Neuronal stem cell (in vitro differentiated cells): ENCODE measurements around the gene SLC22A4.

Source experiments
- DNase-seq: peaks from one replicate; pipeline ENCODE4 v3.0.0-alpha.2; 2013; ENCODE audit warnings: low spot score
- H2AFZ ChIP-seq: one replicate; pipeline ENCODE4 v1.6.1; 2013; ENCODE audit warnings: mild to moderate bottlenecking, low read length, inconsistent platforms
- H2AK5ac ChIP-seq: 2 replicates; pipeline ENCODE4 v1.6.1; 2013; ENCODE audit warnings: low read depth, mild to moderate bottlenecking, inconsistent platforms, low read length, moderate library complexity, mixed read lengths
- H2BK120ac ChIP-seq: 2 replicates; pipeline ENCODE4 v1.6.1; 2013; ENCODE audit warnings: low read depth, mild to moderate bottlenecking, inconsistent platforms, low read length, moderate library complexity, mixed read lengths
- H2BK12ac ChIP-seq: one replicate; pipeline ENCODE4 v1.6.1; 2013; ENCODE audit warnings: low read length, inconsistent platforms
- H2BK15ac ChIP-seq: 2 replicates; pipeline ENCODE4 v1.6.1; 2013; ENCODE audit warnings: mild to moderate bottlenecking, low read length, inconsistent platforms, mixed read lengths
- H2BK5ac ChIP-seq: one replicate; pipeline ENCODE4 v1.6.1; 2013; ENCODE audit warnings: inconsistent platforms, mild to moderate bottlenecking, low read length, moderate library complexity
- H3K14ac ChIP-seq: one replicate; pipeline ENCODE4 v1.6.1; 2013; ENCODE audit warnings: low read length, inconsistent platforms
- H3K18ac ChIP-seq: 2 replicates; pipeline ENCODE4 v1.6.1; 2013; ENCODE audit warnings: low read length, inconsistent platforms
- H3K23ac ChIP-seq: 2 replicates; pipeline ENCODE4 v1.6.1; 2013; ENCODE audit warnings: low read depth, mild to moderate bottlenecking, mixed read lengths, low read length, inconsistent platforms; ENCODE audit not compliant: poor library complexity
- H3K27ac ChIP-seq: replicated peaks from 3 replicates; pipeline ENCODE4 v1.5.1; 2013; ENCODE audit warnings: low read length, inconsistent platforms
- H3K27me3 ChIP-seq, 3 experiments: 2 replicates each; pipeline ENCODE4 v1.6.1; 2013; ENCODE audit warnings: low read length in 3 of 3, mild to moderate bottlenecking in 2 of 3, inconsistent platforms in 1 of 3, low read depth in 1 of 3, mixed read lengths in 1 of 3, moderate library complexity in 1 of 3; ENCODE audit not compliant: control insufficient read depth in 3 of 3, insufficient read depth in 3 of 3
- H3K36me3 ChIP-seq, 2 donors: replicated peaks in 1 of 2; 2 replicates each; pipeline ENCODE4 v1.6.1; 2013; ENCODE audit warnings: low read length in 2 of 2; ENCODE audit not compliant: control insufficient read depth in 2 of 2, insufficient read depth in 2 of 2
- H3K4ac ChIP-seq: 2 replicates; pipeline ENCODE4 v1.6.1; 2013; ENCODE audit warnings: inconsistent platforms, mild to moderate bottlenecking, low read length, moderate library complexity
- H3K4me1 ChIP-seq, 2 donors: 1 replicate in 1 of 2; 2 replicates in 1 of 2; pipeline ENCODE4 v1.6.1; 2013; ENCODE audit warnings: low read length in 2 of 2, low read depth in 1 of 2; ENCODE audit not compliant: control insufficient read depth in 2 of 2, insufficient read depth in 1 of 2
- H3K4me2 ChIP-seq: one replicate; pipeline ENCODE4 v1.6.1; 2013; ENCODE audit warnings: mild to moderate bottlenecking, low read length, inconsistent platforms; ENCODE audit not compliant: insufficient read depth, poor library complexity, severe bottlenecking
- H3K4me3 ChIP-seq, 2 donors: 2 replicates each; pipeline ENCODE4 v1.5.1; 2013; ENCODE audit warnings: low read length in 2 of 2, mild to moderate bottlenecking in 2 of 2, inconsistent platforms in 1 of 2, moderate library complexity in 1 of 2
- H3K79me1 ChIP-seq: one replicate; pipeline ENCODE4 v1.6.1; 2013; ENCODE audit warnings: low read depth, mild to moderate bottlenecking, inconsistent platforms, low read length, moderate library complexity
- H3K9ac ChIP-seq: one replicate; pipeline ENCODE4 v1.6.1; 2013; ENCODE audit warnings: mild to moderate bottlenecking, low read depth, low read length, inconsistent platforms; ENCODE audit not compliant: poor library complexity
- H3K9me3 ChIP-seq, 2 donors: replicated peaks in 1 of 2; 2 replicates each; pipeline versions ENCODE3 to v1.6.1; 2013; ENCODE audit warnings: low read length in 2 of 2, mild to moderate bottlenecking in 2 of 2, inconsistent platforms in 1 of 2, low read depth in 1 of 2, mixed read lengths in 1 of 2, moderate library complexity in 1 of 2; ENCODE audit not compliant: control insufficient read depth in 2 of 2, insufficient read depth in 1 of 2
- H4K8ac ChIP-seq: one replicate; pipeline ENCODE4 v1.6.1; 2013; ENCODE audit warnings: low read depth, mild to moderate bottlenecking, inconsistent platforms, low read length, moderate library complexity
- H4K91ac ChIP-seq: one replicate; pipeline ENCODE4 v1.6.1; 2013; ENCODE audit warnings: low read length, low read depth, mild to moderate bottlenecking, inconsistent platforms; ENCODE audit not compliant: poor library complexity
- WGBS, 2 donors: extraction: QIAGEN DNeasy Blood & Tissue Kit; methylation state at CpG; one replicate each; pipeline ENCODE4 v1.1.7; 2013; ENCODE audit warnings: missing lambda C conversion rate in 2 of 2, mixed read lengths in 1 of 2; ENCODE audit not compliant: insufficient read length in 2 of 2, insufficient replicate concordance in 1 of 2; ENCODE audit errors: extremely low coverage in 2 of 2; 5-methylcytosine and 5-hydroxymethylcytosine counted together

SLC22A4 gene

GRCh38 chr5:132274050-132274792 is 20.0 kb upstream of the SLC22A4 start:
- H3K9ac ChIP-seq, result no peak overlapping the region
- H4K8ac ChIP-seq, result no peak overlapping the region
- peak overlapping the region; percentile 25 for H2BK5ac ChIP-seq
- H3K4me1 ChIP-seq, result peaks cover 6 to 12% of the 10 kb centered on the region in 2 donors
- H3K23ac ChIP-seq, result peak overlapping the region; percentile 67
- H4K91ac ChIP-seq, result no peak overlapping the region
- no peak overlapping the region for H2BK12ac ChIP-seq
- no peak overlapping the region for H2AFZ ChIP-seq
- H3K18ac ChIP-seq, result no peak overlapping the region
- H3K4ac ChIP-seq, result no peak overlapping the region
- no peak overlapping the region for H3K4me2 ChIP-seq
- H3K14ac ChIP-seq, result no peak overlapping the region
- H2BK120ac ChIP-seq, result no peak overlapping the region
- no peaks in the 10 kb centered on the region for H3K79me1 ChIP-seq
- no peaks in the 10 kb centered on the region for H3K27me3 ChIP-seq
- no peak overlapping the region for H2BK15ac ChIP-seq
- no peak for DNase-seq
- H3K9me3 ChIP-seq, result no peaks in the 10 kb centered on the region
- no peak overlapping the region for H3K4me3 ChIP-seq
- H3K36me3 ChIP-seq, result peaks cover 0 to 6% of the 10 kb centered on the region in 2 donors
- no peak overlapping the region for H2AK5ac ChIP-seq
- no CpG with 5 or more reads among the region's 14 CpGs for WGBS, 2 donors
- no peak overlapping the region for H3K27ac ChIP-seq

- Histone ChIP-seq H2BK15ac (no peak overlapping the region), H2BK120ac (no peak overlapping the region), H4K91ac (no peak overlapping the region), H3K36me3 (peaks cover 0 to 2% of the 10 kb centered on the region in 2 donors), H3K14ac (no peak overlapping the region), H3K4me1 (peaks cover 6 to 8% of the 10 kb centered on the region in 2 donors), H3K27ac (no peak overlapping the region), H3K4me2 (no peak overlapping the region), H3K4me3 (no peak overlapping the region), H2AK5ac (no peak overlapping the region), H3K4ac (no peak overlapping the region), H4K8ac (no peak overlapping the region), H3K79me1 (no peaks in the 10 kb centered on the region), H3K27me3 (no peaks in the 10 kb centered on the region), H3K23ac (no peak overlapping the region), H2BK5ac (no peak overlapping the region), H2AFZ (no peak overlapping the region), H3K9ac (no peak overlapping the region), H3K18ac (no peak overlapping the region), H3K9me3 (no peaks in the 10 kb centered on the region), H2BK12ac (no peak overlapping the region)
- DNase-seq, result no peak
- WGBS, 2 donors, result no CpG with 5 or more reads among the region's 5 CpGs
These were observed 18.6 kb upstream of the SLC22A4 start for GRCh38 chr5:132275367-132276220.

GRCh38 chr5:132277256-132277655 is 16.9 kb upstream of the SLC22A4 start:
- Histone ChIP-seq H3K9me3 (no peaks in the 10 kb centered on the region), H3K36me3 (peaks cover 0 to under 1% of the 10 kb centered on the region in 2 donors), H3K18ac (no peak overlapping the region), H2AFZ (no peak overlapping the region), H4K91ac (no peak overlapping the region), H3K27ac (no peak overlapping the region), H3K4me2 (no peak overlapping the region), H3K27me3 (no peaks in the 10 kb centered on the region), H3K4me1 (peaks cover 6 to 8% of the 10 kb centered on the region in 2 donors), H3K9ac (no peak overlapping the region), H3K23ac (no peak overlapping the region), H2BK120ac (no peak overlapping the region), H3K14ac (no peak overlapping the region), H4K8ac (no peak overlapping the region), H2AK5ac (no peak overlapping the region), H3K79me1 (no peaks in the 10 kb centered on the region), H2BK5ac (no peak overlapping the region), H3K4me3 (no peak overlapping the region), H2BK12ac (no peak overlapping the region), H3K4ac (no peak overlapping the region), H2BK15ac (no peak overlapping the region)
- no peak for DNase-seq
- no CpG with 5 or more reads among the region's 6 CpGs for WGBS, 2 donors
